Endothelial cell of hepatic sinusoid (primary cell): Measurements from ENCODE around the gene DENND1C.
"Not testable (repeated sequence)": the region's sequence is repeated elsewhere in the genome, so short reads cannot be mapped to it uniquely, and the experiment has no call there.

Source experiments
- in situ Hi-C: cut with HindIII; loops from 2 replicates; pipeline ENCODE4 v1.10.0; 2017; ENCODE audit warnings: low sequenced_read_pairs

Gene DENND1C

GRCh38 chr19:6428692-6429418 is 52.7 kb downstream of the DENND1C start:
- in situ Hi-C loops: not testable (repeated sequence)

- in situ Hi-C loops: no loop called here
Observed at GRCh38 chr19:6427131-6427530, 54.5 kb downstream of the DENND1C start.

- in situ Hi-C loops: no loop called here
Observed at GRCh38 chr19:6425732-6426620, 55.6 kb downstream of the DENND1C start.

- in situ Hi-C loops: no loop called here
Observed at GRCh38 chr19:6424939-6425731, 56.5 kb downstream of the DENND1C start.

- in situ Hi-C loops: no loop called here
Observed at GRCh38 chr19:6424195-6424938, 57.2 kb downstream of the DENND1C start, which contains the start of gene KHSRP. TSS of gene KHSRP (minus strand) at chr19:6424811. CDS start at chr19:6424701, 110 bp downstream.

GRCh38 chr19:6423499-6424194 is 57.9 kb downstream of the DENND1C start:
- in situ Hi-C loops: no loop called here

GRCh38 chr19:6421075-6422014 is 60.2 kb downstream of the DENND1C start:
- in situ Hi-C loops: no loop called here

GRCh38 chr19:6418562-6418932 is 63.0 kb downstream of the DENND1C start:
- in situ Hi-C loops: no loop called here

- in situ Hi-C loops: no loop called here
Observed at GRCh38 chr19:6417713-6418561, 63.6 kb downstream of the DENND1C start.
